ENCODE results near the gene GBX2. TPM values are rescaled to one million over a fixed set of nuclear protein-coding genes. Genes with fewer than 3 reads are reported as not detected.

GBX2 gene
- total and polyA plus RNA-seq, 2 of the 8 experiments (the other 6 are each of a cell fraction or from before 2014, with no cell fraction given), result 0.38 to 0.89 TPM

GRCh38 chr2:236136538-236136937 lies 31.6 kb downstream of the GBX2 start:
- H2BK15ac ChIP-seq (ENCODE audit: low read length), result 0 out of 2 replicates have a peak overlapping the region, but pooled peaks have one; percentile 16
- H3K4me3 ChIP-seq (ENCODE audit: extremely low read depth in 1 of 4, insufficient read depth in 2 of 4, low read depth in 3 of 4, low read length in 4 of 4), result no peak overlapping the region
- H2BK120ac ChIP-seq (replicated peaks; ENCODE audit: low read depth, low read length), result no peak overlapping the region
- FAIRE-seq (no peak), DNase-seq (ENCODE audit: low read depth in 1 of 2, low spot score in 2 of 2) (no peak)
- H3K79me2 ChIP-seq (ENCODE audit: control insufficient read depth in 1 of 2, insufficient read depth in 2 of 2, low read length in 2 of 2), result no peaks in the 10 kb centered on the region
- no peak overlapping the region for H3K14ac ChIP-seq (ENCODE audit: insufficient read length)
- ChIA-PET CTCF (ENCODE audit: partially characterized antibody) (interaction anchor here (0.6 to 1.4 kb wide), 5 partner anchors 44 to 371 kb away, joined by 3 to 4 read pairs (median 3); no protein-coding TSS in a partner anchor), POLR2A (ENCODE audit: partially characterized antibody) (no interaction called here)
- 0 out of 2 replicates have a peak overlapping the region, but pooled peaks have one; percentile 34 for H2AK5ac ChIP-seq (ENCODE audit: low read depth, low read length)
- no peak overlapping the region for H2BK5ac ChIP-seq (ENCODE audit: low read depth, low read length)
- no peak overlapping the region for H4K91ac ChIP-seq (replicated peaks; ENCODE audit: insufficient read length, low read length)
- H3K4me2 ChIP-seq (ENCODE audit: insufficient read depth in 1 of 2, low read depth in 2 of 2, low read length in 2 of 2), result no peak overlapping the region
- no peak overlapping the region for H3K4ac ChIP-seq (replicated peaks; ENCODE audit: insufficient read length, low read depth, low read length)
- no peak overlapping the region; the same call in 1 of the 2 replicates for H3K18ac ChIP-seq (ENCODE audit: extremely low read depth, low read length)
- H3K79me1 ChIP-seq (ENCODE audit: low read depth, low read length), result no peaks in the 10 kb centered on the region
- H3K9me3 ChIP-seq (ENCODE audit: insufficient read depth in 2 of 2, low read depth in 1 of 2, low read length in 1 of 2), result no peaks in the 10 kb centered on the region
- H3K9ac ChIP-seq (replicated peaks in 1 of 4; ENCODE audit: extremely low read depth in 1 of 4, low read depth in 3 of 4, low read length in 3 of 4), result no peak overlapping the region
- H3K36me3 ChIP-seq (ENCODE audit: control insufficient read depth in 2 of 4, insufficient read depth in 4 of 4, low read length in 3 of 4), result no peaks in the 10 kb centered on the region
- no peak overlapping the region for H4K8ac ChIP-seq (ENCODE audit: extremely low read depth, insufficient read depth, low read length)
- H4K20me1 ChIP-seq (replicated peaks in 1 of 2; ENCODE audit: control insufficient read depth in 1 of 2, insufficient read depth in 2 of 2, low read length in 2 of 2), result no peaks in the 10 kb centered on the region
- H3K4me1 ChIP-seq (replicated peaks in 1 of 4; ENCODE audit: control insufficient read depth in 3 of 4, insufficient read depth in 4 of 4, low read length in 3 of 4), result peaks cover 0 to 2% (median 0%) of the 10 kb centered on the region in 4 experiments; a peak in 1 of 7 replicates
- H2BK12ac ChIP-seq (ENCODE audit: low read depth, low read length), result no peak overlapping the region
- no peak overlapping the region for H2BK20ac ChIP-seq (ENCODE audit: low read length)
- WGBS, 2 experiments (ENCODE audit: extremely low coverage in 1 of 2, insufficient coverage in 1 of 2, insufficient read length in 1 of 2, insufficient replicate concordance in 2 of 2, low coverage in 1 of 2, low lambda C conversion rate in 2 of 2, missing lambda C conversion rate in 1 of 2), result 96% methylated on average over 19 of the region's 19 CpGs; no CpG with 5 or more reads in 1 of the 2 experiments
- no peaks in the 10 kb centered on the region for H3K23me2 ChIP-seq (ENCODE audit: low read depth, low read length)
- H4K5ac ChIP-seq (ENCODE audit: insufficient read length, low read depth, low read length), result no peak overlapping the region
- no peak overlapping the region for H3K27ac ChIP-seq (ENCODE audit: low read depth, low read length)
- H3K23ac ChIP-seq (ENCODE audit: insufficient read length), result no peak overlapping the region
- no peak overlapping the region for H2AFZ ChIP-seq (ENCODE audit: low read length)
- H3K27me3 ChIP-seq (replicated peaks in 1 of 4; ENCODE audit: control insufficient read depth in 3 of 4, extremely low read depth in 1 of 4, insufficient read depth in 3 of 4, low read length in 3 of 4), result peaks cover 0 to 2% (median 0%) of the 10 kb centered on the region in 4 experiments; a peak in 1 of 7 replicates
- H3K56ac ChIP-seq (replicated peaks; ENCODE audit: insufficient read length, low read depth, low read length), result no peak overlapping the region
- no peak for TF ChIP-seq GTF2F1 (IDR thresholded peaks at IDR 0.05; ENCODE audit: borderline replicate concordance, low read depth, low read length)
- TF ChIP-seq SP4 (IDR thresholded peaks at IDR 0.05; ENCODE audit: low read length), result no peak
- no peak for TF ChIP-seq CHD2 (IDR thresholded peaks at IDR 0.05; ENCODE audit: low read length)
- no peak for TF ChIP-seq TAF1 (IDR thresholded peaks at IDR 0.05; ENCODE audit: low read depth, low read length)
- no peak for TF ChIP-seq TBP (IDR thresholded peaks at IDR 0.05; ENCODE audit: low read depth, low read length)
- TF ChIP-seq CBX8 (IDR thresholded peaks at IDR 0.05; ENCODE audit: borderline replicate concordance, low read depth, low read length), result no peak
- no peak for TF ChIP-seq CTCF (IDR thresholded peaks at IDR 0.05; ENCODE audit: control extremely low read depth in 1 of 3, insufficient read depth in 1 of 3, low read depth in 1 of 3, low read length in 3 of 3)
- TF ChIP-seq CEBPB (IDR thresholded peaks at IDR 0.05; ENCODE audit: low read depth, low read length), result no peak
- no peak for TF ChIP-seq POU5F1 (IDR thresholded peaks at IDR 0.05; ENCODE audit: low read depth, low read length)
- no peak for TF ChIP-seq SUZ12 (IDR thresholded peaks at IDR 0.05; ENCODE audit: low read length)
- no peak for TF ChIP-seq E2F6 (IDR thresholded peaks at IDR 0.05)

All from H1 (cell line).